Loucy (cell line): ENCODE results near the gene CD86.

Source experiments
- H2AFZ ChIP-seq: fragments of 200-600 bp; sonication (generic); 2 replicates; pipeline ENCODE4 v1.6.0; 2016; ENCODE audit warnings: antibody characterized with exemption, mild to moderate bottlenecking, low read length, moderate library complexity
- H3F3A ChIP-seq: fragments of 200-600 bp; 2 replicates; pipeline ENCODE4 v1.6.0; 2016; ENCODE audit warnings: antibody characterized with exemption, low read depth, mild to moderate bottlenecking
- H3K27me3 ChIP-seq: fragments of 200-600 bp; sonication (generic); 2 replicates; pipeline ENCODE4 v1.6.1; 2014; ENCODE audit warnings: low read length, mild to moderate bottlenecking; ENCODE audit not compliant: insufficient read depth, poor library complexity, severe bottlenecking
- H3K36me3 ChIP-seq: fragments of 200-600 bp; sonication (generic); 2 replicates; pipeline ENCODE4 v1.6.1; 2016; ENCODE audit warnings: low read length; ENCODE audit not compliant: insufficient read depth
- H3K4me1 ChIP-seq: fragments of 200-600 bp; sonication (generic); 2 replicates; pipeline ENCODE4 v1.5.1; 2014; ENCODE audit warnings: low read length, mild to moderate bottlenecking; ENCODE audit not compliant: insufficient read depth, poor library complexity, severe bottlenecking
- H3K4me2 ChIP-seq: fragments of 200-600 bp; sonication (generic); 2 replicates; pipeline ENCODE4 v1.6.0; 2014; ENCODE audit warnings: antibody characterized with exemption, low read length, low read depth, mild to moderate bottlenecking; ENCODE audit not compliant: poor library complexity, severe bottlenecking
- H3K4me3 ChIP-seq: fragments of 200-600 bp; sonication (generic); 2 replicates; pipeline ENCODE4 v1.5.1; 2014; ENCODE audit warnings: low read length, mild to moderate bottlenecking, mixed read lengths; ENCODE audit not compliant: poor library complexity, severe bottlenecking
- H3K79me2 ChIP-seq: fragments of 200-600 bp; sonication (generic); 2 replicates; pipeline ENCODE4 v1.6.1; 2014; ENCODE audit warnings: low read length; ENCODE audit not compliant: insufficient read depth
- H3K9ac ChIP-seq: fragments of 200-600 bp; sonication (generic); 2 replicates; pipeline ENCODE4 v1.6.0; 2014; ENCODE audit warnings: mild to moderate bottlenecking, low read depth, low read length, moderate library complexity; ENCODE audit not compliant: poor library complexity, severe bottlenecking
- H3K9me2 ChIP-seq: fragments of 200-600 bp; sonication (generic); replicated peaks from 2 replicates; pipeline ENCODE4 v1.6.1; 2016; ENCODE audit warnings: low read depth, low read length, mixed read lengths
- H3K9me3 ChIP-seq: fragments of 200-600 bp; sonication (generic); 2 replicates; pipeline ENCODE4 v1.6.1; 2014; ENCODE audit warnings: mild to moderate bottlenecking, antibody characterized with exemption, low read length, low read depth; ENCODE audit not compliant: insufficient read depth
- H4K20me1 ChIP-seq: fragments of 200-600 bp; sonication (generic); 2 replicates; pipeline ENCODE4 v1.6.0; 2014; ENCODE audit warnings: antibody characterized with exemption, low read length, mild to moderate bottlenecking; ENCODE audit not compliant: insufficient read depth, poor library complexity, severe bottlenecking
- EZH2phosphoT487 ChIP-seq: fragments of 200-600 bp; IDR thresholded peaks from 2 replicates; pipeline ENCODE4 v1.6.1; 2018; ENCODE audit warnings: antibody characterized with exemption, mild to moderate bottlenecking, moderate library complexity, borderline replicate concordance
- TF ChIP-seq, protein P1 (sequence below): fragments of 200-600 bp; sonication (generic); conservative IDR thresholded peaks from 2 replicates; pipeline ENCODE4 v1.5.1; 2014; ENCODE audit warnings: mild to moderate bottlenecking, antibody characterized with exemption, low read length

Gene CD86

GRCh38 chr3:122105626-122106025 lies 50.5 kb downstream of the CD86 start:
- no peak overlapping the region for H3K4me2 ChIP-seq

DNA sequence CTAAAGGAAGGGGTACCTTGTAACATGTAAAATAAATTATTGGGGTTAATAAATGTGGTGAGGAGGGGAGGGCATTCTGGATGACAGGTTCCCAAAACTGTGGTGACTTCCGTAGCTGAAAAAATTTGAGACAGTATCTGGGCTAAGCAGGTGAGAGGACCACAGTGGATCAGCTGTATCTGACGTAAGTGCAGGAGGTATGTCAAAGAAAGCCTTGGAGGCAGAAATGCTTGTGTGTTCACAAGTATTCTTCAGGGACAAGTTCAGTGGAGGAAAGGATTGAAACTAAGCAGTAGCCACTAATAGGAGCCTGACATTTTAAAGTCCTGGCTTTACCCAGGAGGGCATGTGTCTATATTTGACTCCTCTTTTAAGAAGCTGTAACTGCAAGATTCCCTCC lies 52.0 kb downstream of the CD86 start:
- Histone ChIP-seq H3K4me3 (no peak overlapping the region), H3K9me2 (no peaks in the 10 kb centered on the region), H3K4me1 (no peaks in the 10 kb centered on the region), H3F3A (no peaks in the 10 kb centered on the region), H3K27me3 (peaks cover 6% of the 10 kb centered on the region), H3K36me3 (no peaks in the 10 kb centered on the region), H2AFZ (no peak overlapping the region), H4K20me1 (no peaks in the 10 kb centered on the region), H3K9ac (no peak overlapping the region), H3K79me2 (no peaks in the 10 kb centered on the region), H3K9me3 (no peaks in the 10 kb centered on the region), H3K4me2 (no peak overlapping the region)
- TF ChIP-seq EZH2phosphoT487, result no peak
- TF ChIP-seq, protein P1, sequence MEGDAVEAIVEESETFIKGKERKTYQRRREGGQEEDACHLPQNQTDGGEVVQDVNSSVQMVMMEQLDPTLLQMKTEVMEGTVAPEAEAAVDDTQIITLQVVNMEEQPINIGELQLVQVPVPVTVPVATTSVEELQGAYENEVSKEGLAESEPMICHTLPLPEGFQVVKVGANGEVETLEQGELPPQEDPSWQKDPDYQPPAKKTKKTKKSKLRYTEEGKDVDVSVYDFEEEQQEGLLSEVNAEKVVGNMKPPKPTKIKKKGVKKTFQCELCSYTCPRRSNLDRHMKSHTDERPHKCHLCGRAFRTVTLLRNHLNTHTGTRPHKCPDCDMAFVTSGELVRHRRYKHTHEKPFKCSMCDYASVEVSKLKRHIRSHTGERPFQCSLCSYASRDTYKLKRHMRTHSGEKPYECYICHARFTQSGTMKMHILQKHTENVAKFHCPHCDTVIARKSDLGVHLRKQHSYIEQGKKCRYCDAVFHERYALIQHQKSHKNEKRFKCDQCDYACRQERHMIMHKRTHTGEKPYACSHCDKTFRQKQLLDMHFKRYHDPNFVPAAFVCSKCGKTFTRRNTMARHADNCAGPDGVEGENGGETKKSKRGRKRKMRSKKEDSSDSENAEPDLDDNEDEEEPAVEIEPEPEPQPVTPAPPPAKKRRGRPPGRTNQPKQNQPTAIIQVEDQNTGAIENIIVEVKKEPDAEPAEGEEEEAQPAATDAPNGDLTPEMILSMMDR, result no peak

More at GRCh38 chr3:122105626-122106025, 50.5 kb downstream of the CD86 start:
- Histone ChIP-seq H2AFZ (0 out of 2 replicates have a peak overlapping the region, but pooled peaks have one; percentile 17), H4K20me1 (no peaks in the 10 kb centered on the region), H3K27me3 (no peaks in the 10 kb centered on the region), H3K9me3 (no peaks in the 10 kb centered on the region), H3K9me2 (no peaks in the 10 kb centered on the region), H3F3A (no peaks in the 10 kb centered on the region), H3K36me3 (no peaks in the 10 kb centered on the region), H3K9ac (no peak overlapping the region), H3K4me1 (no peaks in the 10 kb centered on the region), H3K4me3 (no peak overlapping the region), H3K79me2 (no peaks in the 10 kb centered on the region)
- TF ChIP-seq, protein P1, result no peak
- no peak for TF ChIP-seq EZH2phosphoT487

GRCh38 chr3:122111974-122112373 lies 56.8 kb downstream of the CD86 start:
- Histone ChIP-seq H3F3A (no peaks in the 10 kb centered on the region), H3K9me2 (no peaks in the 10 kb centered on the region), H3K9me3 (no peaks in the 10 kb centered on the region), H3K9ac (no peak overlapping the region), H3K4me2 (no peak overlapping the region), H3K4me1 (no peaks in the 10 kb centered on the region), H3K79me2 (no peaks in the 10 kb centered on the region), H3K36me3 (no peaks in the 10 kb centered on the region), H3K4me3 (no peak overlapping the region), H2AFZ (no peak overlapping the region), H3K27me3 (peaks cover 6% of the 10 kb centered on the region), H4K20me1 (no peaks in the 10 kb centered on the region)
- TF ChIP-seq, protein P1, result no peak
- TF ChIP-seq EZH2phosphoT487, result no peak
